HG02610 (cell line): Measurements from ENCODE around the gene MEIOB.
"Not testable (repeated sequence)": the region's sequence is repeated elsewhere in the genome, so short reads cannot be mapped to it uniquely, and the experiment has no call there.

Source experiments
- ATAC-seq: cut with Tn5 transposase; IDR thresholded peaks from one replicate; pipeline ENCODE4 v1.9.1; 2021; ENCODE audit warnings: mild to moderate bottlenecking, moderate library complexity; ENCODE audit not compliant: unreplicated experiment

Gene MEIOB

GRCh38 chr16:1908184-1908583 lies 36.2 kb upstream of the MEIOB start:
- ATAC-seq = no peak

- no peak for ATAC-seq
Measured at GRCh38 chr16:1907226-1907860, 35.4 kb upstream of the MEIOB start.

- no peak for ATAC-seq
Measured at GRCh38 chr16:1906846-1907165, 34.8 kb upstream of the MEIOB start.

- no peak for ATAC-seq
Measured at GRCh38 chr16:1906055-1906845, 34.3 kb upstream of the MEIOB start.

- ATAC-seq = no peak
Measured at GRCh38 chr16:1903845-1904840, 32.2 kb upstream of the MEIOB start.

GRCh38 chr16:1903220-1903574 lies 31.2 kb upstream of the MEIOB start:
- ATAC-seq = no peak

GRCh38 chr16:1902547-1903219 lies 30.7 kb upstream of the MEIOB start:
- no peak for ATAC-seq

GRCh38 chr16:1900452-1900774 lies 28.4 kb upstream of the MEIOB start:
- no peak for ATAC-seq

- no peak for ATAC-seq
Measured at GRCh38 chr16:1899641-1900451, 27.9 kb upstream of the MEIOB start.

- ATAC-seq = not testable (repeated sequence)
Measured at GRCh38 chr16:1897692-1898091, 25.7 kb upstream of the MEIOB start.

GRCh38 chr16:1895949-1896675 lies 24.1 kb upstream of the MEIOB start:
- no peak for ATAC-seq

- no peak for ATAC-seq
Measured at GRCh38 chr16:1895068-1895467, 23.1 kb upstream of the MEIOB start.

GRCh38 chr16:1890708-1891050 lies 18.7 kb upstream of the MEIOB start:
- no peak for ATAC-seq

- no peak for ATAC-seq
Measured at GRCh38 chr16:1890024-1890707, 18.2 kb upstream of the MEIOB start.

GRCh38 chr16:1887711-1888354 lies 15.9 kb upstream of the MEIOB start:
- ATAC-seq = no peak

- no peak for ATAC-seq
Measured at GRCh38 chr16:1884889-1885288, 12.9 kb upstream of the MEIOB start.

GRCh38 chr16:1884155-1884760 lies 12.3 kb upstream of the MEIOB start:
- no peak for ATAC-seq

- ATAC-seq = not testable (repeated sequence)
Measured at GRCh38 chr16:1881172-1881571, 9.2 kb upstream of the MEIOB start.
